ENCODE results near the gene ZACN. TPM values are rescaled to one million over a fixed set of nuclear protein-coding genes. Genes with fewer than 3 reads are reported as not detected.

Gene ZACN
- total RNA-seq, 4 donors from 2014 or later = not detected

DNA sequence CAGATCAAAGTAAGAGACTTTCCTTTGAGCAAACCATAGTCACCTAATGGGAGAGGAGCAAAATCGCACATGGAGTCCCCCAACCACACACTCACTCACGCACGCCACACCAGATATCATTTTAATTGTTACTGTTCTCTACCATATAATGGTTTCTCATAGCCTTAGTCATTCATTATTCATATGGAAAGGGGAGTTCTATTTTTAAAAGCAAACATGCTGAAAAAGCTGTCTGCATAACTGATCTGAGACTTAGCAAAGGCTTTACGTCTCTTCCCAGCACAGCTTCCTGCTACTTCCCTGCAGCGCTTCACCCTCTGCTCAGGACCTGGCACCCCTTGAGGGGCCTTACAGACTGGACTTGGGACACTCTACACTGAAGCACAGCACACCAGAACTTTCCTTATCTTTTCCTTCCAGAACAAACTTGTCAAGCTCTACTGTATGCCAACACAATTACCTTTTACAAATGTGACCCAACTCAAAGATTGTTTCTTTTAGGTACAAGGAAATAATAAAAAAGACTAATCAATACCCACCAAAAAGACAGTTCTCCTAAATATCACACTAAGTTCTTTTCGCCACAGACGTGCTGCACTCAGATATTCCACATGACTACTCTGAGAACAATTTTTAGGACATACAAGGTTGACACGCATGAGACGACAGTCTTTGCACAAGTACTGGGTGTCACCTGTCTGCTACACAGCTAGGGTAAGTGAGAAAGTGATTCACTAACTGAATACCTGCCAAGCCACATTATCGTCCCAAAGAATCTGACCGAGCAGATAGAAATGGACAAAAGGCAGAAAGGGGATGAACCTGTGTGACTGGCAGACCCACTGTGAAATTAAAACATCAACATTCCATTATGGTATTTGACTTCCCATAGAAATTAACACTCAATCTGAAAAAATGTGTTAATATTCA lies 28.2 kb upstream of the ZACN start:
- WGBS, 2 donors = 64 to 65% methylated on average over 11 of the region's 11 CpGs
- H3K27me3 ChIP-seq = no peaks in the 10 kb centered on the region
- peak overlapping the region; percentile 30 to 93 (median 90) for H3K27ac ChIP-seq
- no peak overlapping the region for H3K4me3 ChIP-seq
- peaks cover 3 to 84% (median 24%) of the 10 kb centered on the region in 3 donors for H3K4me1 ChIP-seq
- peaks cover 29 to 98% (median 44%) of the 10 kb centered on the region in 3 donors for H3K36me3 ChIP-seq
- intact Hi-C loops (cut with DNase I) = loop anchor here (5.0 kb wide), 1 partner anchor 39 kb away; no protein-coding TSS in a partner anchor
- H3K9me3 ChIP-seq = no peaks in the 10 kb centered on the region
- DNase-seq = no peak
- no peak for TF ChIP-seq POLR2A (IDR thresholded peaks at IDR 0.05)
- TF ChIP-seq, protein P1, sequence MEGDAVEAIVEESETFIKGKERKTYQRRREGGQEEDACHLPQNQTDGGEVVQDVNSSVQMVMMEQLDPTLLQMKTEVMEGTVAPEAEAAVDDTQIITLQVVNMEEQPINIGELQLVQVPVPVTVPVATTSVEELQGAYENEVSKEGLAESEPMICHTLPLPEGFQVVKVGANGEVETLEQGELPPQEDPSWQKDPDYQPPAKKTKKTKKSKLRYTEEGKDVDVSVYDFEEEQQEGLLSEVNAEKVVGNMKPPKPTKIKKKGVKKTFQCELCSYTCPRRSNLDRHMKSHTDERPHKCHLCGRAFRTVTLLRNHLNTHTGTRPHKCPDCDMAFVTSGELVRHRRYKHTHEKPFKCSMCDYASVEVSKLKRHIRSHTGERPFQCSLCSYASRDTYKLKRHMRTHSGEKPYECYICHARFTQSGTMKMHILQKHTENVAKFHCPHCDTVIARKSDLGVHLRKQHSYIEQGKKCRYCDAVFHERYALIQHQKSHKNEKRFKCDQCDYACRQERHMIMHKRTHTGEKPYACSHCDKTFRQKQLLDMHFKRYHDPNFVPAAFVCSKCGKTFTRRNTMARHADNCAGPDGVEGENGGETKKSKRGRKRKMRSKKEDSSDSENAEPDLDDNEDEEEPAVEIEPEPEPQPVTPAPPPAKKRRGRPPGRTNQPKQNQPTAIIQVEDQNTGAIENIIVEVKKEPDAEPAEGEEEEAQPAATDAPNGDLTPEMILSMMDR (IDR thresholded peaks at IDR 0.05) = no peak

DNA sequence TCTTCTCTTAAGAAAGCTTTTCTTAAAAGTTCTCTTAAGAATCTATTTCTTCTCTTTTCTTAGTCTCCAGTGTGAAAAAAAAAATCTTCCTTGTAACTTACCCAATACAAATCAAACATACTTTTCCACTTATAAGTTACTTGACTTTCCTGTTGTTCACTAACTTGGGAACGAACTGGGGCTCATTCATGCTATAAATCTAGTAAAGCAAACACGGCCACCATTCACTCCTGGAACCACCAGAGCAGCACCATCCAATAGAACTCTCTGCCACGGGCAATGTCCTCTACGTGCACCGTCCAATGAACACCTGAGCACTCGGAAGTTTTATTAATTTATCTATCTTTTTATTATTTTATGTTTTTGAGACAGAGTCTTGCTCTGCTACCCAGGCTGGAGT lies 27.4 kb upstream of the ZACN start:
- 78 to 87% methylated on average over 6 of the region's 6 CpGs for WGBS, 2 donors
- DNase-seq = no peak

DNA sequence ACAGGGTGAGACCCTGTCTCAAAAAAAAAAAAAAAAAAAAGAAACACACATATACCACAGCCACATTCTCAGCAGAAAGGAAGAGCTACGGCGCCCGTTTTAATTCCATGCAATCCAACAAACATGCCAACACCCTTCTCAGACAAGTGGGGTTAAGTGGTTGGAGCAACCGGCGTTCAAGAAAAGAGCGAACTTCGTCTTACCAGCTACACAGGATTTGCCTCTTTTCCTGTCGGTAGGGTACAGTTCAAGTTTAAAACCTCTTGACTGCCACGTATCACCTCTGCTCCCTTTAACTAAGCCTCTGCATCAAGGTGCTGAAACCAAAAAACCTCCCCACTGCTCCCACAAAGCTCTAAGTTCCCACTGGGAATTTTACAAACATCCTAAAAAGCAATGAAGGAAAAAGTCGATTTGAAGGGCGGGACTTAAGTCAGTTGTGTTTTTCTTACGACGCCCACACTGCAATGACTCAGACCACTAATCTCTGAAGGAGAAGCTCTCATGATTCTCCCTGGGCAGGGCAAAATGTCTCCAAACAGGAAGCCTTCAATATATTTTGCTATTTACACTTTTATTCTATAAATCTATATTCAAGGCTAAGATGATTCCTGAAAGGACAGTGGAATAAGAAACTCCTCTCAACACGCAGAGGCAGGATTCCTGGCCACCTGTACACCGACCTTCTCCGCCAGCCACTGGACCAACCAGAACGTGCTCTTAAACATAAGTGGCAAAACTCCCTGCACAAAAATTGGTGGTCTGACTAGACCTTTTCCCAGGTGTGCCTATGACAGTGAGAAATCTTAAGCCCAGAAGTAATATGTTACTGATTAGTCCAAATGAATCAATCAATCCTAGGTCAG lies 25.5 kb upstream of the ZACN start:
- no peak for DNase-seq
- Histone ChIP-seq H3K9me3 (no peaks in the 10 kb centered on the region), H3K36me3 (peaks cover 19 to 98% (median 28%) of the 10 kb centered on the region in 3 donors), H3K4me1 (peaks cover 15 to 89% (median 24%) of the 10 kb centered on the region in 3 donors), H3K27ac (peak overlapping the region; percentile 89 to 93 (median 92)), H3K4me3 (peak overlapping the region; percentile 8 to 43 (median 26)), H3K27me3 (no peaks in the 10 kb centered on the region)
- WGBS, 2 donors = 41 to 47% methylated on average over 17 of the region's 17 CpGs
- intact Hi-C loops (cut with DNase I) = loop anchor here (5.0 kb wide), 1 partner anchor 41 kb away; no protein-coding TSS in a partner anchor
- TF ChIP-seq, protein P1 (IDR thresholded peaks at IDR 0.05) = no peak
- TF ChIP-seq POLR2A (IDR thresholded peaks at IDR 0.05) = no peak

More for the DNA sequence above, 27.4 kb upstream of the ZACN start:
- Histone ChIP-seq H3K4me3 (no peak overlapping the region), H3K27ac (peak overlapping the region; percentile 30 to 93 (median 90)), H3K27me3 (no peaks in the 10 kb centered on the region), H3K4me1 (peaks cover 8 to 84% (median 24%) of the 10 kb centered on the region in 3 donors), H3K36me3 (peaks cover 25 to 98% (median 37%) of the 10 kb centered on the region in 3 donors), H3K9me3 (no peaks in the 10 kb centered on the region)
- TF ChIP-seq, protein P1 (IDR thresholded peaks at IDR 0.05) = no peak
- no peak for TF ChIP-seq POLR2A (IDR thresholded peaks at IDR 0.05)
- intact Hi-C loops (cut with DNase I) = loop anchor here (5.0 kb wide), 1 partner anchor 39 kb away; no protein-coding TSS in a partner anchor

DNA sequence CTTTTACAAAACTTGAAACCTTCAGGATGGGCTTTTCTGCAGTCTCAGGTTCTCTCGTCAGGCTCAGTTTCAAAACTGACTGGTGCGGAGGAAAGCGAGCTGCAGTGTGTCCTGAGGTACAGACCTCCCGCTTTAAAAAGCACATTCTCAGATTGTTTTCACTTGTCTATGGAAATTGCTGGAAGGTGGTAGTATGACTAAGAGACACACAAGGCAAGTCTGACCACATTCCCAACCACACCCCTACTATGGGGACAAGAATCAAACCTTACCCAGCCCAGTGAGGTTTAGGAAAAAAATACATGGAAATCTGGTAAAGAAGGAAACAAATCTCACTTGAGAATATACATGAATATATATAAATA lies 24.9 kb upstream of the ZACN start:
- peaks cover 25 to 98% (median 28%) of the 10 kb centered on the region in 3 donors for H3K36me3 ChIP-seq
- no peak for TF ChIP-seq POLR2A (IDR thresholded peaks at IDR 0.05)
- TF ChIP-seq, protein P1 (IDR thresholded peaks at IDR 0.05) = no peak

More for the DNA sequence above, 24.9 kb upstream of the ZACN start:
- Histone ChIP-seq H3K4me3 (peak overlapping the region; percentile 0 to 43 (median 26)), H3K27ac (peak overlapping the region; percentile 89 to 93 (median 92)), H3K27me3 (no peaks in the 10 kb centered on the region), H3K4me1 (peaks cover 15 to 83% (median 24%) of the 10 kb centered on the region in 3 donors), H3K9me3 (no peaks in the 10 kb centered on the region)
- DNase-seq = no peak
- intact Hi-C loops (cut with DNase I) = loop anchor here (5.0 kb wide), 1 partner anchor 42 kb away; no protein-coding TSS in a partner anchor
- WGBS, 2 donors = 52 to 76% methylated on average over 3 to 4 of the region's 4 CpGs

Measured in esophagus squamous epithelium (tissue), 5 donors.